Measurements from ENCODE around the gene NUP210. TPM values are rescaled to one million over a fixed set of nuclear protein-coding genes. Genes with fewer than 3 reads are reported as not detected.

NUP210 gene
- total RNA-seq, 4 donors from 2014 or later = 3.6 to 8.2 (median 4.0) TPM

- no peak overlapping the region for H3K4me3 ChIP-seq (ENCODE audit: low read depth, poor library complexity, severe bottlenecking)
- intact Hi-C loops (cut with DNase I; ENCODE audit: low total_unique reads) = no loop called here
- TF ChIP-seq CTCF (IDR thresholded peaks at IDR 0.05) (no peak), POLR2A (IDR thresholded peaks at IDR 0.05) (no peak)
- WGBS, 2 donors = 91% methylated on average over 8 of the region's 8 CpGs
- no peak for DNase-seq (ENCODE audit: low spot score in 2 of 2)
Measured at GRCh38 chr3:13345284-13345683, 74.8 kb downstream of the NUP210 start.

GRCh38 chr3:13344663-13345062 lies 75.5 kb downstream of the NUP210 start:
- no peak overlapping the region for H3K4me3 ChIP-seq (ENCODE audit: low read depth, poor library complexity, severe bottlenecking)
- 89 to 95% methylated on average over 9 of the region's 9 CpGs for WGBS, 2 donors
- intact Hi-C loops (cut with DNase I; ENCODE audit: low total_unique reads) = no loop called here
- DNase-seq (ENCODE audit: low spot score in 2 of 2) = no peak
- TF ChIP-seq POLR2A (IDR thresholded peaks at IDR 0.05) (no peak), CTCF (IDR thresholded peaks at IDR 0.05) (no peak)

- WGBS, 2 donors = 84 to 89% methylated on average over 6 of the region's 6 CpGs
Measured at GRCh38 chr3:13343601-13344000, 76.5 kb downstream of the NUP210 start.

GRCh38 chr3:13341229-13341905 lies 78.8 kb downstream of the NUP210 start:
- 82 to 89% methylated on average over 7 of the region's 7 CpGs for WGBS, 2 donors
- H3K4me3 ChIP-seq (ENCODE audit: low read depth, poor library complexity, severe bottlenecking) = no peak overlapping the region
- intact Hi-C loops (cut with DNase I; ENCODE audit: low total_unique reads) = no loop called here
- no peak for DNase-seq (ENCODE audit: low spot score in 2 of 2)
- TF ChIP-seq POLR2A (IDR thresholded peaks at IDR 0.05) (no peak), CTCF (IDR thresholded peaks at IDR 0.05) (no peak)

More at GRCh38 chr3:13343601-13344000, 76.5 kb downstream of the NUP210 start:
- intact Hi-C loops (cut with DNase I; ENCODE audit: low total_unique reads) = no loop called here
- no peak overlapping the region for H3K4me3 ChIP-seq (ENCODE audit: low read depth, poor library complexity, severe bottlenecking)
- no peak for TF ChIP-seq CTCF (IDR thresholded peaks at IDR 0.05)
- TF ChIP-seq POLR2A (IDR thresholded peaks at IDR 0.05) = no peak
- no peak for DNase-seq (ENCODE audit: low spot score in 2 of 2)

- H3K4me3 ChIP-seq (ENCODE audit: low read depth, poor library complexity, severe bottlenecking) = no peak overlapping the region
- no peak for DNase-seq (ENCODE audit: low spot score in 2 of 2)
- TF ChIP-seq POLR2A (IDR thresholded peaks at IDR 0.05) (no peak), CTCF (IDR thresholded peaks at IDR 0.05) (no peak)
- intact Hi-C loops (cut with DNase I; ENCODE audit: low total_unique reads) = no loop called here
- WGBS, 2 donors = 96 to 98% methylated on average over 20 of the region's 20 CpGs
Measured at GRCh38 chr3:13339833-13340232, 80.3 kb downstream of the NUP210 start.

GRCh38 chr3:13338996-13339395 lies 81.1 kb downstream of the NUP210 start:
- 94 to 97% methylated on average over 5 of the region's 5 CpGs for WGBS, 2 donors
- TF ChIP-seq CTCF (IDR thresholded peaks at IDR 0.05) (no peak), POLR2A (IDR thresholded peaks at IDR 0.05) (no peak)
- H3K4me3 ChIP-seq (ENCODE audit: low read depth, poor library complexity, severe bottlenecking) = no peak overlapping the region
- intact Hi-C loops (cut with DNase I; ENCODE audit: low total_unique reads) = no loop called here
- no peak for DNase-seq (ENCODE audit: low spot score in 2 of 2)

Data from lower leg skin (tissue), 4 donors.